Measurements from ENCODE around the gene CHD3.

The CHD3 gene

GRCh38 chr17:7851438-7852261 lies 36.9 kb upstream of the CHD3 start:
- Histone ChIP-seq H3K4me3 (ENCODE audit: insufficient read length, low read depth) (no peak overlapping the region), H3K4me1 (ENCODE audit: insufficient read depth, insufficient read length) (peaks cover 6% of the 10 kb centered on the region), H3K36me3 (ENCODE audit: insufficient read depth, insufficient read length, low read length) (peaks cover 52% of the 10 kb centered on the region), H3K27me3 (ENCODE audit: insufficient read depth, insufficient read length) (no peaks in the 10 kb centered on the region), H3K9me3 (ENCODE audit: insufficient read depth, low read length) (no peaks in the 10 kb centered on the region), H3K9ac (ENCODE audit: insufficient read length, low read depth) (peak overlapping the region; percentile 64)
- TF ChIP-seq YY1 (IDR thresholded peaks at IDR 0.05; ENCODE audit: insufficient read depth, insufficient read length) = no peak
- no peak for TF ChIP-seq SUZ12 (IDR thresholded peaks at IDR 0.05; ENCODE audit: extremely low read depth, insufficient read depth, insufficient read length)
- no peak for TF ChIP-seq ZNF274 (IDR thresholded peaks at IDR 0.05; ENCODE audit: low read depth, low read length)
- DNase-seq (ENCODE audit: low read depth, low spot score) = no peak

DNA sequence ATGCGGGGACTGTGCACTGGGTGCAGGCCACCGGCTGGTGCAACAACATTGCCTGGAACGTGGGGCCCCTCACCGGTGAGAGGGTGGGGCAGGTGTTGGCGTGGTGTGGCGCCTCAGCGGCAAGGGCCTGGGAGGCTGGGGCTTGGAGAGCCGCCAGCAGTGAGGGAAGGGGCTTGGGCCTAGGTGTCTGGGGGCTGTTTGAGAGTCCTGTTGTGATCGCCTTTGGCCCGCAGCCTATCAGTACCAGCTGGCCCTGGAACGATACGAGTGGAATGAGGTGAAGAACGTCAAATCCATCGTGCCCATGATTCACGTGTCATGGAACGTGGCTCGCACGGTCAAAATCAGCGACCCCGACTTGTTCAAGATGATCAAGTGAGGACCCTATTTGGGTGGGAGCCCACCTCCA lies 36.3 kb upstream of the CHD3 start:
- no peak for DNase-seq (ENCODE audit: low read depth, low spot score)
- TF ChIP-seq YY1 (IDR thresholded peaks at IDR 0.05; ENCODE audit: insufficient read depth, insufficient read length) (no peak), ZNF274 (IDR thresholded peaks at IDR 0.05; ENCODE audit: low read depth, low read length) (no peak), SUZ12 (IDR thresholded peaks at IDR 0.05; ENCODE audit: extremely low read depth, insufficient read depth, insufficient read length) (no peak)
- Histone ChIP-seq H3K36me3 (ENCODE audit: insufficient read depth, insufficient read length, low read length) (peaks cover 47% of the 10 kb centered on the region), H3K27me3 (ENCODE audit: insufficient read depth, insufficient read length) (no peaks in the 10 kb centered on the region), H3K9ac (ENCODE audit: insufficient read length, low read depth) (peak overlapping the region; percentile 64), H3K4me1 (ENCODE audit: insufficient read depth, insufficient read length) (peaks cover 6% of the 10 kb centered on the region), H3K4me3 (ENCODE audit: insufficient read length, low read depth) (no peak overlapping the region), H3K9me3 (ENCODE audit: insufficient read depth, low read length) (no peaks in the 10 kb centered on the region)

DNA sequence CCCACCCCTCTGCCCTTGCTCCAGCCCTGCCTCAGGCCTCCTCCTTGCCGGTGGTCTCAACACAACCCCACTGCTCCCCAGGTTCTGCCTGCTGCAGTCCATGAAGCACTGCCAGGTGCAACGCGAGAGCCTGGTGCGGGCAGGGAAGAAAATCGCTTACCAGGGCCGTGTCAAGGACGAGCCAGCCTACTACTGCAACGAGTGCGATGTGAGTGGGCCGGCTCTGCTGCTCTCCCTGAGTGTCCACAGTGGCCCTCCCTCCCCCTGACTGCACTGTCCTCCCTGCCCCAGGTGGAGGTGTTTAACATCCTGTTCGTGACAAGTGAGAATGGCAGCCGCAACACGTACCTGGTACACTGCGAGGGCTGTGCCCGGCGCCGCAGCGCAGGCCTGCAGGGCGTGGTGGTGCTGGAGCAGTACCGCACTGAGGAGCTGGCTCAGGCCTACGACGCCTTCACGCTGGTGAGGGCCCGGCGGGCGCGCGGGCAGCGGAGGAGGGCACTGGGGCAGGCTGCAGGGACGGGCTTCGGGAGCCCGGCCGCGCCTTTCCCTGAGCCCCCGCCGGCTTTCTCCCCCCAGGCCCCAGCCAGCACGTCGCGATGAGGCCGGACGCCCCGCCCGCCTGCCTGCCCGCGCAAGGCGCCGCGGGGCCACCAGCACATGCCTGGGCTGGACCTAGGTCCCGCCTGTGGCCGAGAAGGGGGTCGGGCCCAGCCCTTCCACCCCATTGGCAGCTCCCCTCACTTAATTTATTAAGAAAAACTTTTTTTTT lies 35.5 kb upstream of the CHD3 start:
- no peak overlapping the region for H3K4me3 ChIP-seq (ENCODE audit: insufficient read length, low read depth)
- no peaks in the 10 kb centered on the region for H3K9me3 ChIP-seq (ENCODE audit: insufficient read depth, low read length)
- H3K36me3 ChIP-seq (ENCODE audit: insufficient read depth, insufficient read length, low read length) = peaks cover 45% of the 10 kb centered on the region
- H3K9ac ChIP-seq (ENCODE audit: insufficient read length, low read depth) = no peak overlapping the region
- TF ChIP-seq YY1 (IDR thresholded peaks at IDR 0.05; ENCODE audit: insufficient read depth, insufficient read length) = no peak
- no peak for TF ChIP-seq ZNF274 (IDR thresholded peaks at IDR 0.05; ENCODE audit: low read depth, low read length)
- no peak for TF ChIP-seq SUZ12 (IDR thresholded peaks at IDR 0.05; ENCODE audit: extremely low read depth, insufficient read depth, insufficient read length)
- no peaks in the 10 kb centered on the region for H3K27me3 ChIP-seq (ENCODE audit: insufficient read depth, insufficient read length)
- peaks cover 6% of the 10 kb centered on the region for H3K4me1 ChIP-seq (ENCODE audit: insufficient read depth, insufficient read length)
- DNase-seq (ENCODE audit: low read depth, low spot score) = no peak

- H3K36me3 ChIP-seq (ENCODE audit: insufficient read depth, insufficient read length, low read length) = peaks cover 45% of the 10 kb centered on the region
- H3K9ac ChIP-seq (ENCODE audit: insufficient read length, low read depth) = no peak overlapping the region
- H3K4me1 ChIP-seq (ENCODE audit: insufficient read depth, insufficient read length) = peaks cover 6% of the 10 kb centered on the region
- H3K27me3 ChIP-seq (ENCODE audit: insufficient read depth, insufficient read length) = no peaks in the 10 kb centered on the region
- TF ChIP-seq YY1 (IDR thresholded peaks at IDR 0.05; ENCODE audit: insufficient read depth, insufficient read length) = no peak
- no peak for TF ChIP-seq ZNF274 (IDR thresholded peaks at IDR 0.05; ENCODE audit: low read depth, low read length)
- TF ChIP-seq SUZ12 (IDR thresholded peaks at IDR 0.05; ENCODE audit: extremely low read depth, insufficient read depth, insufficient read length) = no peak
- no peaks in the 10 kb centered on the region for H3K9me3 ChIP-seq (ENCODE audit: insufficient read depth, low read length)
- no peak for DNase-seq (ENCODE audit: low read depth, low spot score)
- no peak overlapping the region for H3K4me3 ChIP-seq (ENCODE audit: insufficient read length, low read depth)
Measured at GRCh38 chr17:7853691-7854038, 34.9 kb upstream of the CHD3 start.

- H3K9ac ChIP-seq (ENCODE audit: insufficient read length, low read depth) = peak overlapping the region; percentile 32
- H3K9me3 ChIP-seq (ENCODE audit: insufficient read depth, low read length) = no peaks in the 10 kb centered on the region
- peaks cover 44% of the 10 kb centered on the region for H3K36me3 ChIP-seq (ENCODE audit: insufficient read depth, insufficient read length, low read length)
- peaks cover 6% of the 10 kb centered on the region for H3K4me1 ChIP-seq (ENCODE audit: insufficient read depth, insufficient read length)
- H3K4me3 ChIP-seq (ENCODE audit: insufficient read length, low read depth) = peak overlapping the region; percentile 11
- TF ChIP-seq ZNF274 (IDR thresholded peaks at IDR 0.05; ENCODE audit: low read depth, low read length) (no peak), YY1 (IDR thresholded peaks at IDR 0.05; ENCODE audit: insufficient read depth, insufficient read length) (no peak), SUZ12 (IDR thresholded peaks at IDR 0.05; ENCODE audit: extremely low read depth, insufficient read depth, insufficient read length) (no peak)
- H3K27me3 ChIP-seq (ENCODE audit: insufficient read depth, insufficient read length) = no peaks in the 10 kb centered on the region
- DNase-seq (ENCODE audit: low read depth, low spot score) = no peak
Measured at GRCh38 chr17:7854078-7854777, 34.4 kb upstream of the CHD3 start.

- Histone ChIP-seq H3K36me3 (ENCODE audit: insufficient read depth, insufficient read length, low read length) (peaks cover 44% of the 10 kb centered on the region), H3K4me3 (ENCODE audit: insufficient read length, low read depth) (peak within 1 kb of the TSS; percentile 57), H3K9ac (ENCODE audit: insufficient read length, low read depth) (peak within 1 kb of the TSS; percentile 76), H3K27me3 (ENCODE audit: insufficient read depth, insufficient read length) (no peaks in the 10 kb centered on the region), H3K9me3 (ENCODE audit: insufficient read depth, low read length) (no peaks in the 10 kb centered on the region), H3K4me1 (ENCODE audit: insufficient read depth, insufficient read length) (peaks cover 6% of the 10 kb centered on the region)
- no peak for TF ChIP-seq SUZ12 (IDR thresholded peaks at IDR 0.05; ENCODE audit: extremely low read depth, insufficient read depth, insufficient read length)
- no peak for TF ChIP-seq YY1 (IDR thresholded peaks at IDR 0.05; ENCODE audit: insufficient read depth, insufficient read length)
- TF ChIP-seq ZNF274 (IDR thresholded peaks at IDR 0.05; ENCODE audit: low read depth, low read length) = no peak
- DNase-seq (ENCODE audit: low read depth, low spot score) = no peak
Measured at GRCh38 chr17:7854851-7855659, 33.5 kb upstream of the CHD3 start, which contains the start of gene TMEM88. Gene TMEM88 (plus strand): TSS chr17:7855066. CDS start chr17:7855075, 9 bp downstream.

Measured in NT2/D1 (cell line).